ENCODE measurements around the gene BCL11B. TPM values are rescaled to one million over a fixed set of nuclear protein-coding genes. Genes with fewer than 3 reads are reported as not detected.

The BCL11B gene
- total RNA-seq, 1 experiment from 2014 or later = not detected

GRCh38 chr14:99158646-99159165 lies 113.3 kb downstream of the BCL11B start:
- in situ Hi-C loops (cut with HindIII; ENCODE audit: low sequenced_read_pairs) = no loop called here
- no peak for DNase-seq (ENCODE audit: low spot score)

- in situ Hi-C loops (cut with HindIII; ENCODE audit: low sequenced_read_pairs) = no loop called here
- no peak for DNase-seq (ENCODE audit: low spot score)
These were observed 113.8 kb downstream of the BCL11B start for GRCh38 chr14:99158150-99158549.

GRCh38 chr14:99157676-99158075 lies 114.3 kb downstream of the BCL11B start:
- in situ Hi-C loops (cut with HindIII; ENCODE audit: low sequenced_read_pairs) = no loop called here
- no peak for DNase-seq (ENCODE audit: low spot score)

GRCh38 chr14:99157246-99157645 lies 114.8 kb downstream of the BCL11B start:
- in situ Hi-C loops (cut with HindIII; ENCODE audit: low sequenced_read_pairs) = no loop called here
- DNase-seq (ENCODE audit: low spot score) = no peak

GRCh38 chr14:99156814-99157213 lies 115.2 kb downstream of the BCL11B start:
- in situ Hi-C loops (cut with HindIII; ENCODE audit: low sequenced_read_pairs) = no loop called here
- DNase-seq (ENCODE audit: low spot score) = no peak

- in situ Hi-C loops (cut with HindIII; ENCODE audit: low sequenced_read_pairs) = no loop called here
- DNase-seq (ENCODE audit: low spot score) = no peak
These were observed 115.9 kb downstream of the BCL11B start for GRCh38 chr14:99156090-99156425.

- in situ Hi-C loops (cut with HindIII; ENCODE audit: low sequenced_read_pairs) = no loop called here
- DNase-seq (ENCODE audit: low spot score) = no peak
These were observed 116.6 kb downstream of the BCL11B start for GRCh38 chr14:99155173-99156089.

GRCh38 chr14:99150236-99150635 lies 121.8 kb downstream of the BCL11B start:
- in situ Hi-C loops (cut with HindIII; ENCODE audit: low sequenced_read_pairs) = no loop called here

GRCh38 chr14:99148861-99149610 lies 123.0 kb downstream of the BCL11B start:
- in situ Hi-C loops (cut with HindIII; ENCODE audit: low sequenced_read_pairs) = no loop called here
- DNase-seq (ENCODE audit: low spot score) = no peak

More at GRCh38 chr14:99150236-99150635, 121.8 kb downstream of the BCL11B start:
- no peak for DNase-seq (ENCODE audit: low spot score)

GRCh38 chr14:99148131-99148530 lies 123.9 kb downstream of the BCL11B start:
- in situ Hi-C loops (cut with HindIII; ENCODE audit: low sequenced_read_pairs) = no loop called here
- DNase-seq (ENCODE audit: low spot score) = no peak

GRCh38 chr14:99147366-99147740 lies 124.6 kb downstream of the BCL11B start:
- in situ Hi-C loops (cut with HindIII; ENCODE audit: low sequenced_read_pairs) = no loop called here
- DNase-seq (ENCODE audit: low spot score) = no peak

GRCh38 chr14:99146616-99147365 lies 125.2 kb downstream of the BCL11B start:
- in situ Hi-C loops (cut with HindIII; ENCODE audit: low sequenced_read_pairs) = no loop called here

GRCh38 chr14:99145307-99145706 lies 126.7 kb downstream of the BCL11B start:
- DNase-seq (ENCODE audit: low spot score) = no peak
- in situ Hi-C loops (cut with HindIII; ENCODE audit: low sequenced_read_pairs) = no loop called here

More at GRCh38 chr14:99146616-99147365, 125.2 kb downstream of the BCL11B start:
- no peak for DNase-seq (ENCODE audit: low spot score)

- no peak for DNase-seq (ENCODE audit: low spot score)
- in situ Hi-C loops (cut with HindIII; ENCODE audit: low sequenced_read_pairs) = no loop called here
These were observed 128.2 kb downstream of the BCL11B start for GRCh38 chr14:99143793-99144192.

GRCh38 chr14:99143126-99143525 lies 128.9 kb downstream of the BCL11B start:
- no peak for DNase-seq (ENCODE audit: low spot score)
- in situ Hi-C loops (cut with HindIII; ENCODE audit: low sequenced_read_pairs) = no loop called here

GRCh38 chr14:99141236-99141635 lies 130.8 kb downstream of the BCL11B start:
- DNase-seq (ENCODE audit: low spot score) = no peak
- in situ Hi-C loops (cut with HindIII; ENCODE audit: low sequenced_read_pairs) = no loop called here

- in situ Hi-C loops (cut with HindIII; ENCODE audit: low sequenced_read_pairs) = no loop called here
- no peak for DNase-seq (ENCODE audit: low spot score)
These were observed 132.8 kb downstream of the BCL11B start for GRCh38 chr14:99138999-99139865.

- no peak for DNase-seq (ENCODE audit: low spot score)
- in situ Hi-C loops (cut with HindIII; ENCODE audit: low sequenced_read_pairs) = no loop called here
These were observed 134.0 kb downstream of the BCL11B start for GRCh38 chr14:99137913-99138571.
